WERI-Rb-1 (cell line): ENCODE measurements around the gene WWP2.
A peak's percentile ranks its signal among the peaks of the same experiment; 100 is the strongest.

Experiments
- DNase-seq: peaks from one replicate; pipeline ENCODE4 v3.0.0-alpha.2; 2020
- H3K27ac ChIP-seq: fragments of 250-450 bp; sonication (Bioruptor Pico); 2 replicates; pipeline ENCODE4 v1.5.1; 2020; ENCODE audit warnings: mild to moderate bottlenecking, moderate library complexity
- H3K27me3 ChIP-seq: fragments of 250-450 bp; sonication (Bioruptor Pico); 2 replicates; pipeline ENCODE4 v1.5.1; 2021; ENCODE audit warnings: mild to moderate bottlenecking, low read depth, moderate library complexity; ENCODE audit not compliant: insufficient read depth, severe bottlenecking
- H3K36me3 ChIP-seq: fragments of 250-450 bp; sonication (Bioruptor Pico); 2 replicates; pipeline ENCODE4 v1.5.1; 2020; ENCODE audit warnings: mild to moderate bottlenecking, moderate library complexity
- H3K4me3 ChIP-seq: 2 replicates; pipeline ENCODE4 v1.5.1; 2011; ENCODE audit warnings: low read depth, mild to moderate bottlenecking, control low read depth, low read length
- H3K9me3 ChIP-seq: fragments of 250-450 bp; sonication (Bioruptor Pico); 2 replicates; pipeline ENCODE4 v1.5.1; 2021; ENCODE audit warnings: mild to moderate bottlenecking, moderate library complexity; ENCODE audit not compliant: severe bottlenecking
- CTCF ChIP-seq: IDR thresholded peaks from 2 replicates; pipeline ENCODE4 v1.5.1; 2011; ENCODE audit warnings: low read depth, mild to moderate bottlenecking, control low read depth, inconsistent platforms, low read length

WWP2 gene

DNA sequence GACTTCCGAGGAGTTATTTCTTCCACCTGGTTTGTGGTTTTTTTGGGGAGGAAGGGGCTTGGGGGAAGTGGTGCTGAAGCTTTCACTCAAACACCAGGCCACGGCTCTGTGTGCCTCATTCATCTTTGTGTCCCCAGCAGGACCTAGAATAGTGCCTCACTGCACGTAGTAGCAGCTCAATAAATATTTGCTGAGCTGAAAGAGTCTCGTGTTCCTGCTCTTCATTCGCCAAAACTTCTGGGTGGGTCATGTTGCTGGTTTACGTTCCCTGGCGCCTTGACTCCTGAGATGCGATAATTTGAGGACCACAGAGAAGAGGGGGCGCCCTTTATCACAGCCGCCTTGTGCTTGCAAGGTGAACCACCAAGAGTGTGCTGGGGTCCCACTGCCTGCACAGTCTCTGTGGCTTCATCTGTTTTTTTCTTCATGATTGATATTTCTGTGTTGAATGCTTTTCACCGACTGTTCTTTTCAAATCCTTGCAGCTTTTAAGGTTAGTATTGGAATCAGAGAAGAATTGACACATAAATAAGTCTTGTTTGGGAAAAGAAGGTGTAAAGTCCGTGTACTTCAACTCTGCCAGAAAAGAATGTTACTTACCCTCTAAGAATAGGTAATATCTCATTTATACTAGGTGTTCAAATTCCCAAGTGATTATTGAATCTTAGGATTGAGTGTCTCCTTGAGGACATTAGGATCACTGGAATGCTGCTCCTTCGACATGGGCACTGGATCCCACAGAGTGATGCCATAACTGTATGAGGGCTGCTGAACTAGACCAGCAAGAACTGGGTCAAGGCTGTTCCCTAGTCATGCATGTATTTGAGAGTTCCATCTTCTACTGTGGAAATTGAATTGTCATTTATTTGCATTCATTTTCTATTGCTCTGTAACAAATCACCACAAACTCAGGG lies 96.3 kb downstream of the WWP2 start:
- Histone ChIP-seq H3K27me3 (no peaks in the 10 kb centered on the region), H3K36me3 (no peaks in the 10 kb centered on the region), H3K4me3 (no peak overlapping the region), H3K27ac (no peak overlapping the region), H3K9me3 (no peaks in the 10 kb centered on the region)
- DNase-seq: no peak
- TF ChIP-seq CTCF: no peak

GRCh38 chr16:69859105-69859989 lies 97.2 kb downstream of the WWP2 start:
- peak; percentile 69 for DNase-seq
- Histone ChIP-seq H3K36me3 (no peaks in the 10 kb centered on the region), H3K9me3 (no peaks in the 10 kb centered on the region), H3K4me3 (no peak overlapping the region), H3K27me3 (no peaks in the 10 kb centered on the region), H3K27ac (no peak overlapping the region)
- peak; percentile 63 for TF ChIP-seq CTCF

- Histone ChIP-seq H3K27me3 (no peaks in the 10 kb centered on the region), H3K9me3 (no peaks in the 10 kb centered on the region), H3K36me3 (no peaks in the 10 kb centered on the region), H3K27ac (no peak overlapping the region), H3K4me3 (no peak overlapping the region)
- no peak for DNase-seq
- TF ChIP-seq CTCF: no peak
Observed at GRCh38 chr16:69860233-69861231, 98.4 kb downstream of the WWP2 start.

DNA sequence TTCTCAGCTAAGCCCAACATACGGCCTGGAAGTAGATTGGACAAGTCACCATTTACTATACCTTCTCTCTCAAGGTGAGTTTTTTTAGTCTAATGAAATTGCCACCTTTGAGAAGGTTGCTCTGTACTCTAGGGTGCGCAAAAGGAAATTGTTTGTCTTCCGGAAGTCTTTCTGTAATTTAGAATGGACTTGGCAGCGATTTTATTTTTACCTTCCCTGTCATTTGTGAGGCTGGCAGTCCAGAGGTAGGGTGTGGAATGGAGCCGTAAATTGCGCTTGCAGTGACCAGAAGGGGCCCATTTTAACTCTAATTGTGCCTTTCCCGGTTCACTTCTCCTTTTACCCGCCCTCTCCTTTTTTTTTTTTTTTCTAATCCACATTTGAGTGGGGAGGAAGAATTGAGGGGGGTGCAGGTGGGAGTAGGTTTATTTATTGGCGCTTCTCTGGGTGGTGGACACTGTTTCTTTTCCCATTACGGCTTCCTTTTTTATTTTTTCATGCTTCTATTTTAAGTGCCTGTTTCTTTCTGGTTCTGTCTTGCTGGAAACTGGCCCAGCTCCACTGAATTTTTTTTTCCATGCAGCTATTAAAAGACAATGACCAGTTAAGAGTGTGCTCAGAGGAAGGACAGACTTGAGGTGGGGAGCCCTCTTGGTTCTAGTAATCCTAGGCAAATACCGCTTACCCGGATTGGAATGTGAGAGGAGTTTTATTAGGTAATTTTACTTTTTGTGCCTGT lies 99.3 kb downstream of the WWP2 start:
- H3K4me3 ChIP-seq: no peak overlapping the region
- TF ChIP-seq CTCF: no peak
- H3K27me3 ChIP-seq: no peaks in the 10 kb centered on the region
- no peak overlapping the region for H3K27ac ChIP-seq
- no peaks in the 10 kb centered on the region for H3K9me3 ChIP-seq
- DNase-seq: no peak
- H3K36me3 ChIP-seq: no peaks in the 10 kb centered on the region
